ENCODE measurements around the gene SUMO4.

SUMO4 gene

DNA sequence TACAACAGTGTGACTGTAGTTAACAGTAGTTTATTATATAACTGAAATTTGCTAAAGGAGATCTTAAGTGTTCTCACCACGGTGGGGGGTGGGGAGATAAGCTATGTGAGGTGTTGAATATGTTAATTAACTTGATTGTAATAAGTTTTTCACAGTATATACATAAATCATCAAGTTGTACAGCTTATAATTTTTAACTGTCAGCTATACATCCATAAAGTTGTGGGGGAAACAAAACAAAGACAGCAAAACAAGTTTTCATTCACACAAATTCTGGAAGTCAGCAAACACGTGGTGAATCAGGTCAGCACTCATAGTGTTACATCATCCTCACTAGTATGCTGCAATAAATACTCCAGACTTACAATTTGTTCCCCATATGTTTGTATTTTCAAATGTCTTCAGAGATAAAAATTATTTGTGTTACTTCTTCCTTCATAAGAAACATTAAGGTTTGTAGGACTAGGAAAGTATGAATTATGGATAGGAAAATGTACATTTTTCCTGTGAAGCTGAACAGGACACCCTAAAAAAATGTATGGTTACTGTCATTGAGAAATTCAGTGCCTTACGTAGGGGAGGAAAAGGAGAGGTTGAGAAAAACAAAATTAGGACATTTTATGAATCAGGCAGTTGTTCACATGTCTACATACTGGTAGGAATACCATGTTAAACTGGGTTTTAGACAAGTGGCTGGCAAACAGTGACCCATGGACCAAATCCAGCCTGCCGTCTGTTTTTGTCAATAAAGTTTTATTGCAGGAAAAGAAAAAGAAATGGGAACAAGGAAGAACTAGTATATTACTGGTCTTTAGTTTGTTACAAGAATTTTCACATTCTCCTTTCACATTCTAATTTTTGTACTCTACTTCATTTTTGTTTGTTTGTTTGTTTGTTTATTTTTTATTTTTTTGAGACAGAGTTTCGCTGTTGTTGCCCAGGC is 6.0 kb downstream of the SUMO4 start:
- TF ChIP-seq, protein P1, sequence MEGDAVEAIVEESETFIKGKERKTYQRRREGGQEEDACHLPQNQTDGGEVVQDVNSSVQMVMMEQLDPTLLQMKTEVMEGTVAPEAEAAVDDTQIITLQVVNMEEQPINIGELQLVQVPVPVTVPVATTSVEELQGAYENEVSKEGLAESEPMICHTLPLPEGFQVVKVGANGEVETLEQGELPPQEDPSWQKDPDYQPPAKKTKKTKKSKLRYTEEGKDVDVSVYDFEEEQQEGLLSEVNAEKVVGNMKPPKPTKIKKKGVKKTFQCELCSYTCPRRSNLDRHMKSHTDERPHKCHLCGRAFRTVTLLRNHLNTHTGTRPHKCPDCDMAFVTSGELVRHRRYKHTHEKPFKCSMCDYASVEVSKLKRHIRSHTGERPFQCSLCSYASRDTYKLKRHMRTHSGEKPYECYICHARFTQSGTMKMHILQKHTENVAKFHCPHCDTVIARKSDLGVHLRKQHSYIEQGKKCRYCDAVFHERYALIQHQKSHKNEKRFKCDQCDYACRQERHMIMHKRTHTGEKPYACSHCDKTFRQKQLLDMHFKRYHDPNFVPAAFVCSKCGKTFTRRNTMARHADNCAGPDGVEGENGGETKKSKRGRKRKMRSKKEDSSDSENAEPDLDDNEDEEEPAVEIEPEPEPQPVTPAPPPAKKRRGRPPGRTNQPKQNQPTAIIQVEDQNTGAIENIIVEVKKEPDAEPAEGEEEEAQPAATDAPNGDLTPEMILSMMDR (IDR thresholded peaks at IDR 0.05; ENCODE audit: low read depth, low read length) = no peak
- DNase-seq (ENCODE audit: extremely low read depth, low read depth) = no peak

DNA sequence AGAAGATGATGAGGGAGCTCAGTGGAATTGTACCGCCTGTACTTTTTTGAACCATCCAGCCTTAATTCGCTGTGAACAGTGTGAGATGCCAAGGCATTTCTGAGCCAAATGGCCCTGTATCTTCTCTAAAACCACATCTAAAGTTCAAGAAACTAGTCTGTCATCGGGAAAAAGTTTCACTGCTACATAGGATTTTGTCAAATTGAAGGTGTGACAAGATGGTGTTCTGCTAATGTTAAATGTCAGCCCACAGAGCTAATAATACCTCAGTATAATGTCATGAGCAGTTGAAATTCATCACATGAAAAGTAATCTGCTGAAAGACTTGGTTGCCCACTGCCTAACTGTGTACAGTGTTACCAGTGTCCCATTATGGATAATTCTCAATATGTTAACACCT is 9.6 kb downstream of the SUMO4 start:
- TF ChIP-seq, protein P1 (IDR thresholded peaks at IDR 0.05; ENCODE audit: low read depth, low read length) = no peak
- no peak for DNase-seq (ENCODE audit: extremely low read depth, low read depth)

DNA sequence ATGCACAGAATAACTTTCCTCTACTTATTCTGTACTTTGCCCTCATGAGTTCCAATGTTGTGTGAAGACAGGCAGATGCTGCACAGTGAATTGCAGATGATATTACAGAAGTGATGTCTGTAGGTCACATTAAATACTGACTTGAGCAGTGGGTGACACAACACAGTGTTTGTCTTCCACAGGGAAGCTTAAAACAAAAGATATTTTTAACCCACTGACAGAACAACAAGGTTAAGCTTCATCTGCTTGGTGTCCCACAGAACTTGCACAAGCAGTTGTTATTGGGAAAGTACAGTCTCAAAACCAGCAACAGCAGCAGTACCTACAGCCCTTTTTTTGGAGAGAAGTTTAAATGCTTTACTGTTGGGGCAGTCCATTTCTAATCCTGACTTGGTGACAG is 10.5 kb downstream of the SUMO4 start:
- no peak for DNase-seq (ENCODE audit: extremely low read depth, low read depth)
- TF ChIP-seq, protein P1 (IDR thresholded peaks at IDR 0.05; ENCODE audit: low read depth, low read length) = no peak

- TF ChIP-seq, protein P1 (IDR thresholded peaks at IDR 0.05; ENCODE audit: low read depth, low read length) = no peak
Observed at GRCh38 chr6:149414009-149414408, 13.9 kb downstream of the SUMO4 start.

DNA sequence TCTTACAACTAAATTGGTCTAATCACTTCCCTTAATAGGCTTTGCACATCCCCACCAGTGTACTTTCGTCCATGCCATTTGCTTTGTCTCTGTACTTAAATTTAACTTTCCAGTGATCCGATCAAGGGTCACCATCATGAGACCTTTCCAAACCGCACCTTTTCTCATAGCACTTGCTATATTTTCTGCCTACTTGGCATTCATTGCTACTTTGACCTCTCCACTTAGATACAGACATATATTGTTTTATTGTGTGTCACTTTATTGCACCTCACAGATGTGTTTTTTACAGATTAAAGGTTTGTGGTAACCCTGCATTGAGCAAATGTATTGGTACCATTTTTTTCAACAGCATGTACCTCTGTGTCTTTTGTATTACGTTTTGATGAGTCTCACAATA is 14.8 kb downstream of the SUMO4 start:
- no peak for DNase-seq (ENCODE audit: extremely low read depth, low read depth)
- TF ChIP-seq, protein P1 (IDR thresholded peaks at IDR 0.05; ENCODE audit: low read depth, low read length) = no peak

More at GRCh38 chr6:149414009-149414408, 13.9 kb downstream of the SUMO4 start:
- no peak for DNase-seq (ENCODE audit: extremely low read depth, low read depth)

- no peak for DNase-seq (ENCODE audit: extremely low read depth, low read depth)
- TF ChIP-seq, protein P1 (IDR thresholded peaks at IDR 0.05; ENCODE audit: low read depth, low read length) = no peak
Observed at GRCh38 chr6:149419696-149420404, 19.8 kb downstream of the SUMO4 start.

GRCh38 chr6:149421132-149421531 is 21.1 kb downstream of the SUMO4 start:
- TF ChIP-seq, protein P1 (IDR thresholded peaks at IDR 0.05; ENCODE audit: low read depth, low read length) = no peak

More at GRCh38 chr6:149421132-149421531, 21.1 kb downstream of the SUMO4 start:
- DNase-seq (ENCODE audit: extremely low read depth, low read depth) = no peak

Data from AG09319 (cell line).